GM12801 (cell line): ENCODE results near the gene ATP8B4.

Experiments
- TF ChIP-seq, protein P1 (sequence below): IDR thresholded peaks from one replicate; pipeline ENCODE4 v1.5.1; 2011; ENCODE audit warnings: control low read depth; ENCODE audit not compliant: insufficient read length; ENCODE audit errors: extremely low read depth

Gene ATP8B4

DNA sequence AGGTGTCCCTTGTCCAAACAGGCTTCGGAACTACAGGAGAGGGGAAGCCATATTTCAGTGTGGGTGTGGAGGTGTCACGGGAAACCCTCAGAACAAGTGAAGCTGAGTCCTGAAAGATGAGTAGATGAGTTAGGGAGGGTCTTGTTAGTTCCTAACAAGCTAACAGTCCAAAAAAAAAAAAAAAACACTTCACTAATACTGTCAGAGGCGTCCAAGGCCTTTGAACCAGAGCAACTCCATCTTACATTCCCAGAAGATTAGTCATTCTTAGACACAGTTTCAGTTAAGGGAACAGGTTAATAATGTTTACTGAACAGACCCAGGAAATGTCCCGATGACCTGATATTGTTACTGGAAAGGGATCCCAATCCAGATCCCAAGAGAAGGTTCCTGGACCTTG is 7.0 kb upstream of the ATP8B4 start:
- TF ChIP-seq, protein P1, sequence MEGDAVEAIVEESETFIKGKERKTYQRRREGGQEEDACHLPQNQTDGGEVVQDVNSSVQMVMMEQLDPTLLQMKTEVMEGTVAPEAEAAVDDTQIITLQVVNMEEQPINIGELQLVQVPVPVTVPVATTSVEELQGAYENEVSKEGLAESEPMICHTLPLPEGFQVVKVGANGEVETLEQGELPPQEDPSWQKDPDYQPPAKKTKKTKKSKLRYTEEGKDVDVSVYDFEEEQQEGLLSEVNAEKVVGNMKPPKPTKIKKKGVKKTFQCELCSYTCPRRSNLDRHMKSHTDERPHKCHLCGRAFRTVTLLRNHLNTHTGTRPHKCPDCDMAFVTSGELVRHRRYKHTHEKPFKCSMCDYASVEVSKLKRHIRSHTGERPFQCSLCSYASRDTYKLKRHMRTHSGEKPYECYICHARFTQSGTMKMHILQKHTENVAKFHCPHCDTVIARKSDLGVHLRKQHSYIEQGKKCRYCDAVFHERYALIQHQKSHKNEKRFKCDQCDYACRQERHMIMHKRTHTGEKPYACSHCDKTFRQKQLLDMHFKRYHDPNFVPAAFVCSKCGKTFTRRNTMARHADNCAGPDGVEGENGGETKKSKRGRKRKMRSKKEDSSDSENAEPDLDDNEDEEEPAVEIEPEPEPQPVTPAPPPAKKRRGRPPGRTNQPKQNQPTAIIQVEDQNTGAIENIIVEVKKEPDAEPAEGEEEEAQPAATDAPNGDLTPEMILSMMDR: no peak

DNA sequence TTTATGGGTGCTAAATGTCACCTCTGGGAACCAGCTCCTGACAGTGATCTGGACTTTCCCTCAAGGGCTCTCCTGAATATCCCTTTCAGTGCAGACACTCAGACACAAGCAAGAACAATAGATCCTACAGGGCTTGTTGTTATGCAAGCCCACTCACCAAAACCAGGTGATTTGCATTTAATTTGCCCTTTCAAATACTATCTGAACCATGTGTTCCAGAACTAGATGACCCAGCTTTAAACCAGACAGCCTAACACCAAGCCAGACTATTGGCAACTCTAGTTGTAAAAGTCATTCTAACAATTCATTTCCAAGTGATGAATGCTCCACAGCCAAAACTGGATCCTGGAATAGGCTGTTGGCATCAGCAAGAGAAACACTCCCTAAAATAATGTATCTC is 5.6 kb upstream of the ATP8B4 start:
- TF ChIP-seq, protein P1: no peak

DNA sequence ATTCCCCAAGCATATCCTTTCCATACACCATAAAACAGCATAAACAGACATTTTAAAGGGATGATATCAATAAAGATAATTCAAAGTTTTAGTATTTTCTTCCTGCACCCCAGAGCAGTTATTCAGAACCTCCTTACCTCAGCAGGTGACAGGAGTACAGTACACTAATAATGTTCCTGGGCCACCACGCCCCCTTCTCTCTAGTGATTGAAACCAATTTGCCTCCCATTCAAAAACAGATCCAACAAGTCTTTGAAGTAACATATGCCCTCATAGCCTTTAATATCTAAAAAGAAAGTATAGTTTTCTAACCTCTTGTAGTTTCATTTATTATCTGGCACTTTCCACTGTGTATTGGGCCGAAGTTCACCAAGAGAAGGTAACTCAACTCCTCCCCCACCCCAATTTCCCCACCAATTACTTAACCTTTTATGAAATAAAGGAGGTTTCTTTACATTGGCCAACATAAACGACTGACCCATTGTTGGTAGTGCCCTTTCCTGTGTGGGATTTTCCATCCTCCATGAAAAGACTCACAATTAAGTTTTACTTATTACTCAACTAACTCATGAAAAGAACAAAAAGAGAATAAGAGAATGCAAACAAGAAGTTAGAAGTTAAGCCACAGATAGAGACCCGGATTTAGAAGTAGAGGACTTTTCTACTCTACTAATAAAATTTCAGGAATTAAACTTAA is 5.0 kb upstream of the ATP8B4 start:
- TF ChIP-seq, protein P1: no peak

DNA sequence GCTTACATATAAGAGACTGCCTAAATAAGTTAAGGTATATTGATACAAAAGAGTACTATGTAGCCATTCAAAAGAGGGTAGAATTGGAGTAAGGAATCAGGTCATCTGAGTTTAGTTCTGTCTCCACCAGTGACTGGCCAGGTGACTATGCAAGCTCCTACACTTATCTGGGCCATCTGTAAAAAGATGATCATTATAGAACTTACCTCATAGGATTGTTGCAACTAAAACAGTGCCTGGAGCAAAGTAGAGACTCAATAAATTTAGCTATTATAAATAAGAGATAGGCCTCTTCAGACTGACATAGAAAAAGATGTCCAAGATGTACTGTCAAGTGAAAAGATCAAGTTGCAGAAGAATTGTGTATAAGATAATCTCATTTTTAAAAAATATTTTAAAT is 1.7 kb upstream of the ATP8B4 start:
- TF ChIP-seq, protein P1: no peak

DNA sequence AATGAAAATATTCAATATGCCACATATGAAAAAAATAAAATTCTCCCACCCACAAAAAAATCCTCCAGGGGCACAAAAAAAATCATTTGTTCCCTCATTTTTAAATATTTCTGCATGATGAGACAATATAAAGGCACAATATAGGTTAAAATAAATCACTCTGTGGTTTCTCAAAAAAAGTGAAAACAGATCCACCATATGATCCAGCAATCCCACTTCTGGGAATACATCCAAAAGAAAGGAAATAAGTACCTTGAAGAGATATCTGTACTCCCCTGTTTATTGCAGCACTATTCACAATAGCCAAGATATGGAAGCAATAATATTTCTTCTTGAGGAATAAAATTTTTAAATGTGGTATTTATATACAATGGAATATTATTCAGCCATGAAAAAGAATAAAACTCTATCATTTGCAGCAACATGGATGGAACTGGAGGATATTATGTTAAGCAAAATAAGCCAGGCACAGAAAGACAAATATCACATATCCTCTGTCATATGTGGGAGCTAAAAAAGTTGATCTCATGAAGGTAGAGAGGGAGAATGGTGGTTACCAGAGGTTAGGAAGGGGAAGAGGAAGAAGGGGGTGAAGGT is 1.5 kb downstream of the ATP8B4 start:
- TF ChIP-seq, protein P1: no peak

DNA sequence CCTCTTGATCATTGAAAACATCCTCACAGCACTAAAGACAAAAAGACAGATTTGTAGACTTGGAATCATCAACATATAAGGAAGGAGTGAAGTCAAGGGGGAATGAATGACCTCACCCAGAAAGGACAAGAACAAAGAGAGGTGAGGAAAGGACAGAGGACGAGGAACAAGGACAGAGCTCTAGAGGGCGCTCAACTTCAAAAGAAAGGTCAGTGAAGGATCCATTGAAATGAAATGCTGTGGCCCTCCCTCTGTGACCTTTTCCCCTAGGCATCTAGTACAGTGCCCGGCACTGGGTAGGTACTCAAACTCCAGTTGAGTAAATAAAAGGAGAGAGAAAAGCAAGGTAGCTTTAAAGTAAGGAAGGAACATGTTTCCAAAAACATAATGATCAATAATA is 2.6 kb downstream of the ATP8B4 start:
- TF ChIP-seq, protein P1: no peak

DNA sequence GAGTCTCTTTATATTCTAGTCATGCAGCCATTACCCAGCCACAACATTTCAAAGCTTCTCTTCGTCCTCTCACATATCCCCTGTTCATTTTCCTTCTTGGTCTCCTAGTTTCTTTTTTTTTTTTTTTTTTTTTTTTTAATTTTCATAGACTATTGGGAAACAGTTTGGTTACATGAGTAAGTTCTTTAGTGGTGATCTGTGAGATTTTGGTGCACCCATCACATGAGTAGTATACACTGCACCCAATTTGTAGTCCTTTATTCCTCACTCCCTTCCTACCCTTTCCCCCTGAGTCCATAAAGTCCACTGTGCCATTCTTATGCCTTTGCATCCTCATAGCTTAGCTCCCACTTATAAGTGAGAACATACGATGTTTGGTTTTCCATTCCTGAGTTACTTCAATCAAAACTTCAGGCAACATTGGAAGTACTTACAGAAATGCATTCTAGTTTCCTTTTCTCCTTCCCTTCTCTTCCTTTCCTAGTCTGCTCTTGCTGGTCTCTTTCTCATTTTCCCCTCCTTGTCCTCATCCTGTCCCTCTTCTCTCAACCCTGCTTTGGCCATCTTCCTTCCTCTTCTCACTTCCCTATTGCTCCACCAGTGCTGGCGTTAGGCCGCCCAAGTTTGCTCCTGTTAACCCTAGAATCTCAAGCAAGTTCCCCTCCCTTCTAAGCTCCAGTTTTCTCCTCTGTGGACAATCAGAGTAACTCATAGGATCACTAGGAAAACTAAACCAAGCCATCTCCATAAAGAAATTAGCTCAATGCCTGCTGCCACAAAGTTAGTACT is 4.8 kb downstream of the ATP8B4 start:
- TF ChIP-seq, protein P1: no peak
